ENCODE results near the gene BBS1. TPM values are rescaled to one million over a fixed set of nuclear protein-coding genes. Genes with fewer than 3 reads are reported as not detected.

The BBS1 gene
- total RNA-seq, 1 donor from 2014 or later = 54.7 TPM

DNA sequence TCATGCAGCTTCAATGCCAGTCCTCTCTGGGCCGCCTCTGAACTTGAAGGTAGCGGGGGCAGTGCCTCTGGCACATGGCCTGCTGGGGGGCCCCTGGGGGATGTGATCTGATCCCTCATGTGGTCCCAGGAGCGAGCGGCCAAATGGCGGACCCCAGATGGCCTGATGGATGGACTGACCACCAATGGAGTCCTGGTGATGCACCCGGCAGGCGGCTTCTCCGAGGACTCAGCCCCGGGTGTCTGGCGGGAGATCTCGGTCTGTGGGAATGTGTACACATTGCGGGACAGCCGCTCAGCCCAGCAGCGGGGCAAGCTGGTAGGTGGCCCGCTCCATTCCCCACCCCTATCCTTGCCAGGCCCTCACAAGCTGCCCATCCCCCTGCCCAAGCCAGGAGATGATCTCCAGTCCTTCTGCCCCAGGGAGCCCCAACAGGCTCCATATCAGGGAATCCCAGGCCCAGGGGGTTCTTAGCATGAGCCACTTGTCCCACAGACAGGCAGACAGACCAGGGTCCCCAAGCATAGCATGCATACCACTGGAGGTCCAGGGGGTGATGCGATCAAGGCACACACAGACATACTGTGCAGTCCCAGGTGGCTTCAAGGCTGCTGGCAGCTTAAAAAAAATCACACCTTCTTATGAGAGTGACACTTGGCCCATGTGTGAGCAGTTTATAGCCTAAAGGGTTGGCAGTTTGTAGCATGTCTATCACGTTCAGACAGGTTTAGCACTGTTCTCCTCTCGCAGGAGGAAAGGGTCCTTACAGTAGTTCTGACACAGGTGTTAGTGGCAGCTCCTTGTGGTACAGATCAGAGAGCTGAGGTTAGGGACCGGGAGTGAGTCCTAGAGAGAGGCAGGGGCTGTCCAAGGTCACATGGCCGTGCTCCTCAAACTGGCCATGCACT, 36.6 kb upstream of the BBS1 start:
- Mint-ChIP-seq H3K27me3 (ENCODE audit: low read depth) (no peaks in the 10 kb centered on the region), H3K4me3 (no peak overlapping the region), H3K36me3 (ENCODE audit: low read depth) (peaks cover 3% of the 10 kb centered on the region), H3K4me1 (peaks cover 23% of the 10 kb centered on the region), H3K9me3 (no peaks in the 10 kb centered on the region), H3K27ac (ENCODE audit: unreplicated experiment) (no peak overlapping the region)
- TF ChIP-seq, protein P1, sequence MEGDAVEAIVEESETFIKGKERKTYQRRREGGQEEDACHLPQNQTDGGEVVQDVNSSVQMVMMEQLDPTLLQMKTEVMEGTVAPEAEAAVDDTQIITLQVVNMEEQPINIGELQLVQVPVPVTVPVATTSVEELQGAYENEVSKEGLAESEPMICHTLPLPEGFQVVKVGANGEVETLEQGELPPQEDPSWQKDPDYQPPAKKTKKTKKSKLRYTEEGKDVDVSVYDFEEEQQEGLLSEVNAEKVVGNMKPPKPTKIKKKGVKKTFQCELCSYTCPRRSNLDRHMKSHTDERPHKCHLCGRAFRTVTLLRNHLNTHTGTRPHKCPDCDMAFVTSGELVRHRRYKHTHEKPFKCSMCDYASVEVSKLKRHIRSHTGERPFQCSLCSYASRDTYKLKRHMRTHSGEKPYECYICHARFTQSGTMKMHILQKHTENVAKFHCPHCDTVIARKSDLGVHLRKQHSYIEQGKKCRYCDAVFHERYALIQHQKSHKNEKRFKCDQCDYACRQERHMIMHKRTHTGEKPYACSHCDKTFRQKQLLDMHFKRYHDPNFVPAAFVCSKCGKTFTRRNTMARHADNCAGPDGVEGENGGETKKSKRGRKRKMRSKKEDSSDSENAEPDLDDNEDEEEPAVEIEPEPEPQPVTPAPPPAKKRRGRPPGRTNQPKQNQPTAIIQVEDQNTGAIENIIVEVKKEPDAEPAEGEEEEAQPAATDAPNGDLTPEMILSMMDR (conservative IDR thresholded peaks at IDR 0.05) = no peak
- no peak for DNase-seq (ENCODE audit: low read depth, low spot score)

DNA sequence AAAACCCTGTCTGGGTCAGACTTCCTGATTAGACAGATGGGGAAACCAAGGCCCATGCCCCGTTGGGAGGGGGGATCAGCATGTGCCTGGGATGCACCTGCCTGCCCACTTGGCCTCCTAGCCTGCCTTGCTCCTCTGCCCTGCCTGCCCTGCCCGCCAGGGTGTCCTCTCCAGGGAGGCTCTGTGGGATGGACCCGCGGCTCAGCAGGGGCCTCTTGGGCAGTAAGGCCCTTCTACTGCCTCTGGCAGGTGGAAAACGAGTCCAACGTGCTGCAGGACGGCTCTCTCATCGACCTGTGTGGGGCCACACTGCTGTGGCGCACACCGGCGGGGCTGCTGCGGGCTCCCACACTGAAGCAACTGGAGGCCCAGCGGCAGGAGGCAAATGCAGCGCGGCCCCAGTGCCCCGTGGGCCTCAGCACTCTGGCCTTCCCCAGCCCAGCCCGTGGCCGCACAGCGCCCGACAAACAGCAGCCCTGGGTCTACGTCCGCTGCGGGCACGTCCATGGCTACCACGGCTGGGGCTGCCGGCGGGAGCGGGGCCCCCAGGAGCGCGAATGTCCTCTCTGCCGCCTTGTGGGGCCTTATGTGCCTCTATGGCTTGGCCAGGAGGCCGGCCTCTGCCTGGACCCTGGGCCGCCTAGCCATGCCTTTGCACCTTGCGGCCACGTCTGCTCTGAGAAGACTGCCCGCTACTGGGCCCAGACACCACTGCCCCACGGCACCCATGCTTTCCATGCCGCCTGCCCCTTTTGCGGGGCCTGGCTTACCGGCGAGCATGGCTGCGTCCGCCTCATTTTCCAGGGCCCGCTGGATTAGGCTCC, 34.9 kb upstream of the BBS1 start:
- peaks cover 23% of the 10 kb centered on the region for H3K4me1 Mint-ChIP-seq
- H3K27ac Mint-ChIP-seq (ENCODE audit: unreplicated experiment) = no peak overlapping the region
- H3K36me3 Mint-ChIP-seq (ENCODE audit: low read depth) = no peaks in the 10 kb centered on the region
- no peak overlapping the region for H3K4me3 Mint-ChIP-seq
- DNase-seq (ENCODE audit: low read depth, low spot score) = no peak
- TF ChIP-seq, protein P1 (conservative IDR thresholded peaks at IDR 0.05) = no peak
- H3K9me3 Mint-ChIP-seq = no peaks in the 10 kb centered on the region
- no peaks in the 10 kb centered on the region for H3K27me3 Mint-ChIP-seq (ENCODE audit: low read depth)

DNA sequence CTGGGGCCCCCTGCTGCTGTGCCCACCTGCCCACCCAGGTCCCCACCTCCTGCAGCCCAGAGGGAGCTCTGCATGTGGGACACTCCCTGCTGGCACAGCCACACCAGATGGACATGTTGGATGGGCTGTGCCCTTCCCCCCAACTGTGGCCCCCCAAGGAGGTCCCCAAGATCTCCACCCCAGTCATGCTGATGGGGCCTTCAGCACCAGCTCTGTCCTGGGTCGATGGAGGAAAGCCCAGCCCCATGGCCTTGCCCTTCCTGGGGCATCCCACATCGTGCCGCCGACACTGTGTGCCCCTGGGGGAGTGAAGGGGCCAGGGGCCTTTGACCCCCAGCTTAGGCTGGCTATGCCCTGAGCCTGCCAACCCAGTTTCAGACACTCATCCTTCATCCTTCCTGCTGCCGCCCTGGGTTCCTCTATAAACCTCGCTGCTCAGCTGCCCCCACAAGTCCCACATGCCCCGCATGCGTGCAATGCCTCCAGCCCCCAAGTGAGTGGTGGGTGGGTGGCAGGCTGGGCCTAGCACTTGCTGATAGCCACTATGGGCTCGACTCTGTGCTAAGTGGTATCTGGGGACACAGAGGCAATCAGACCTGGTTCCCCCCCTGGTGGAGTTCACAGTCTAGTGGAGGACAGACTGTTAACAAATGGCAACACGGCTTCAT, 34.1 kb upstream of the BBS1 start:
- H3K4me1 Mint-ChIP-seq = peaks cover 24% of the 10 kb centered on the region
- H3K27ac Mint-ChIP-seq (ENCODE audit: unreplicated experiment) = no peak overlapping the region
- DNase-seq (ENCODE audit: low read depth, low spot score) = no peak
- TF ChIP-seq, protein P1 (conservative IDR thresholded peaks at IDR 0.05) = no peak
- H3K36me3 Mint-ChIP-seq (ENCODE audit: low read depth) = no peaks in the 10 kb centered on the region
- no peaks in the 10 kb centered on the region for H3K27me3 Mint-ChIP-seq (ENCODE audit: low read depth)
- H3K9me3 Mint-ChIP-seq = no peaks in the 10 kb centered on the region
- peak overlapping the region; percentile 96 for H3K4me3 Mint-ChIP-seq

DNA sequence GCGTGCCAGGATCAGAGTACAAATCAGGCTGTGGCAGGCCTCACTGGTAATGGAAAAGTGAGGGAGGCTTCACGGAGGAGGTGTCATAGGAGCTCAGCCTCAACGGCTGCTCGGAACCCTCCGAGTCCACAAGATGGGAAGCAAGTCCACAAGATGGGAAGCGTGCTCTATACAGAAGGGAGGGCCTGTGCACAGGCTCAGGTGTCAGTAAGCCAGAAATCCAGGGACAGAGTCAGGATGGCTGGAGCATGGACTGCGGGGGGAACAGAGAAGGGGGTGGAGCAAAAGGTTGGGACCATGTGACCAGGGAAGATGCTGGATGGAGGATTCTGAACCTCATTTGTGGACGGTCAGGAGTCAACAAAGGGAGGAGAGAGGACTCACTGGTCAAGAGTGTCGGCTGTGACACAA, 33.6 kb upstream of the BBS1 start:
- Mint-ChIP-seq H3K27ac (ENCODE audit: unreplicated experiment) (no peak overlapping the region), H3K9me3 (no peaks in the 10 kb centered on the region), H3K27me3 (ENCODE audit: low read depth) (no peaks in the 10 kb centered on the region), H3K4me1 (peaks cover 24% of the 10 kb centered on the region), H3K4me3 (peak overlapping the region; percentile 96), H3K36me3 (ENCODE audit: low read depth) (no peaks in the 10 kb centered on the region)
- TF ChIP-seq, protein P1 (conservative IDR thresholded peaks at IDR 0.05) = no peak
- DNase-seq (ENCODE audit: low read depth, low spot score) = no peak

Measured in neural crest cell (in vitro differentiated cells).